Left kidney (tissue), 2 donors: Measurements from ENCODE around the gene ANXA7. TPM values are rescaled to one million over a fixed set of nuclear protein-coding genes. Genes with fewer than 3 reads are reported as not detected.
"Not testable (repeated sequence)": the region's sequence is repeated elsewhere in the genome, so short reads cannot be mapped to it uniquely, and the experiment has no call there.

Source experiments
- DNase-seq: peaks from one replicate; pipeline ENCODE4 v3.0.0-alpha.2; 2013
- polyA plus RNA-seq: library from polyadenylated mRNA; unstranded; fragments of 120-200 nt; gene quantifications from one replicate; pipeline ENCODE4 v1.2.1, GENCODE V29; 2013; ENCODE audit not compliant: insufficient read length

ANXA7 gene
- polyA plus RNA-seq, 1 donor: 87.4 TPM

- no peak for DNase-seq
These were observed 3.0 kb downstream of the ANXA7 start for GRCh38 chr10:73410897-73411296.

- DNase-seq: no peak
These were observed 4.8 kb downstream of the ANXA7 start for GRCh38 chr10:73408978-73409521.

- DNase-seq: no peak
These were observed 5.8 kb downstream of the ANXA7 start for GRCh38 chr10:73408061-73408460.

GRCh38 chr10:73407495-73407894 is 6.4 kb downstream of the ANXA7 start:
- no peak for DNase-seq

- DNase-seq: no peak
These were observed 7.0 kb downstream of the ANXA7 start for GRCh38 chr10:73406846-73407245.

GRCh38 chr10:73405556-73405955 is 8.3 kb downstream of the ANXA7 start:
- DNase-seq: no peak

GRCh38 chr10:73404690-73405089 is 9.2 kb downstream of the ANXA7 start:
- DNase-seq: no peak

- no peak for DNase-seq
These were observed 12.2 kb downstream of the ANXA7 start for GRCh38 chr10:73401636-73402035.

GRCh38 chr10:73399063-73399462 is 14.8 kb downstream of the ANXA7 start:
- no peak for DNase-seq

GRCh38 chr10:73398024-73398423 is 15.8 kb downstream of the ANXA7 start:
- no peak for DNase-seq

- not testable (repeated sequence) for DNase-seq
These were observed 19.5 kb downstream of the ANXA7 start for GRCh38 chr10:73394325-73394724.

- no peak for DNase-seq
These were observed 25.6 kb downstream of the ANXA7 start for GRCh38 chr10:73388228-73388627.

GRCh38 chr10:73386583-73386982 is 27.3 kb downstream of the ANXA7 start:
- no peak for DNase-seq

- DNase-seq: no peak
These were observed 34.7 kb downstream of the ANXA7 start for GRCh38 chr10:73379064-73379748.

- DNase-seq: no peak
These were observed 37.2 kb downstream of the ANXA7 start for GRCh38 chr10:73376679-73377078.

- no peak for DNase-seq
These were observed 45.6 kb downstream of the ANXA7 start for GRCh38 chr10:73368238-73368637.

GRCh38 chr10:73366381-73367298 is 47.2 kb downstream of the ANXA7 start:
- no peak for DNase-seq

- DNase-seq: no peak
These were observed 48.9 kb downstream of the ANXA7 start for GRCh38 chr10:73364964-73365363.

- DNase-seq: no peak
These were observed 54.4 kb downstream of the ANXA7 start for GRCh38 chr10:73359492-73359891.

- peak; percentile 97 for DNase-seq
These were observed 55.3 kb downstream of the ANXA7 start, which contains the start of gene CFAP70 for GRCh38 chr10:73358331-73359279. TSS of gene CFAP70 (minus strand) at chr10:73358864. CDS start at chr10:73354796, 4,068 bp downstream.

GRCh38 chr10:73357821-73358220 is 56.0 kb downstream of the ANXA7 start:
- DNase-seq: no peak

- no peak for DNase-seq
These were observed 56.7 kb downstream of the ANXA7 start for GRCh38 chr10:73357166-73357565.
